HG03175 (cell line): ENCODE results near the gene DHX58.
A peak's percentile ranks its signal among the peaks of the same experiment; 100 is the strongest.

Experiments
- ATAC-seq: cut with Tn5 transposase; IDR thresholded peaks from one replicate; pipeline ENCODE4 v1.9.1; 2021; ENCODE audit warnings: mild to moderate bottlenecking, moderate library complexity; ENCODE audit not compliant: unreplicated experiment

The DHX58 gene

GRCh38 chr17:42130310-42130936 lies 17.9 kb upstream of the DHX58 start:
- no peak for ATAC-seq

DNA sequence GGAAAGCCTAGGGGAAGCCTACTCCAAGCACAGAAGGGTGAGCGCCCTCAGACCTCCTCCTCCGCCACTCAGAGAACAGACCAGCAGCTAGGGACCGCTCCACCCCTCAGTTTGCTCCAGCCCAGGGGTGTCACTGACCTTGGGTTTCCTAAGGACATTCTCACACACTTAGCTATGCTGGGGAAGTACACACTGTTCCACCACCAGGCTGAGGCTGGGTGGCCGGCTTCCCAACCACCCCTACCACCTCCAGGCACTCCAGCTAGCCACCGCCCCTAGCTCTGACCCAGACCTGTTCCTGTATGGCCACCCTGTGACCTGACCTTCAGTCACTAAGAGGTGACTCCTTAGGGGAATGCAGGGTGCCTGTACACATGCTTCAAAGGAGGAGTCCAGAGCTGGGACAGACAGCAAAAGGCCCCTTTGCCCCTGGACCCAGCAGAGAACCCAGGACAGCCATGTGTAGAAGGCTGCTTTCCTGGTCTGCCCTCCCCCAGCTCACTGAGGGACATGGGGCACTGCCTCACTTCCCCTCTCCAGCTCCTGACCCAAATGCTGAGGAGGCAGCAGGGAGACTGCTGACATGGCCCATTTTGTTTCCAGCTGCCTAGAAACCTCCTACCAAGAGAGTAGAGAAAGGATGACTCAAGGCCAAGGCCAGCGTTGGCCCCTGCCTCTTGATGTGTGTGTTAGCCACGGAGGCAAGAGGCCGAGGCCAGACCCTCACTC lies 16.8 kb upstream of the DHX58 start:
- ATAC-seq = no peak

DNA sequence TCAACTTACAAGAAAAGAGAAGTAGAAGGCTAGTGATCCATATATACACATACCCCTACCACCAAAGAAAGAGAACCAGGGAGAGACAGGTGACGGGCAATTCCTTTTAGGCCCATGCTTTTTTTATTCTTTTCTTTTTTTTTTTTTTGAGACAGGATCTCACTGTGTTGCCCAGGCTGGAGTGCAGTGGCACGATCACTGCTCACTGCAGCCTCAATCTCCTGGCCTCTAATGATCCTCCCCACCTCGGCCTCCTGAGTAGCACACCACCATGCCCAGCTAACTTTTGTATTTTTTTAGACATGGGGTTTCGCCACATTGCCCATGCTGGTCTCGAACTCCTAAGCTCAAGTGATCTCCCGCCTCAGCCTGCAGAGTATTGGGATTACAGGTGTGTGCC lies 14.9 kb upstream of the DHX58 start:
- ATAC-seq = no peak

DNA sequence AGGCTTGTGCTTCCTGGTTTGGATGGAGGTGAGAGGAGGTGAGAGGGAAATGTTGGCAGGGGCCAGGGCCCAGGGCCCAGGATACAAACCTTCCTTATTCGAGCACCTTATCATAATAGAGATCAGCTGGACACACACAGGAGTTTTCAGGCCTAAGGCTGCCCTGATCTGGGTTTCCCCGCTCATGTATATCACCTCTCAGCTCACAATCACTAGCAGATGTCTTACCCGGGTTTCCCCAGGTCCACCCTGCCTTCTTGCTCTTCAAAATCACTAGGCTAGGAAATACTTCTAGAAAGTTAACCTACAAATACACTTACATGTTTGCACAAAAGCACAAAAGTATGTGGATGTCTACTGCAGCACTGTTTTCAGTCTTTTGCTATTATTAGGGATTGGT lies 14.3 kb upstream of the DHX58 start:
- ATAC-seq = no peak

DNA sequence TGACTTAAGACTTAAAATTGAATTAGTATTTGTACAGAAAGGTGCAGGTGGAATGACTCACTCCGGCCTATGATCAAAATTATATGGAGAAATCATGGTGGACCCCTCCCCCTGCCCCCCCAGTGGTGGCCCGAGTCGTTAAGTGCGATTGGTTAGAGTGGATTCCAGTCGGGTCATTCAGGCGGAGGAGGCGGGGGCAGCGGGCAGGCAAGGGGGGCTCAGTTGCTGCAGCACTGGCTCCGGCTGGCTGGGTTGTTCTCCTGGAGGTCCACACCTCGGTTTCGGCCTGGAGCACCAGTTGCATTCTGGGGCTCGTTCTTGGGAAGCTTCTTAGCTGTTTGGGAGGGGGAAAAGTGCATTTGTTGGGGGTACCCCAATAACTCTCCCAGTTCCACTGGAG lies 13.1 kb upstream of the DHX58 start:
- ATAC-seq = no peak

GRCh38 chr17:42124256-42124655 lies 11.7 kb upstream of the DHX58 start:
- no peak for ATAC-seq

DNA sequence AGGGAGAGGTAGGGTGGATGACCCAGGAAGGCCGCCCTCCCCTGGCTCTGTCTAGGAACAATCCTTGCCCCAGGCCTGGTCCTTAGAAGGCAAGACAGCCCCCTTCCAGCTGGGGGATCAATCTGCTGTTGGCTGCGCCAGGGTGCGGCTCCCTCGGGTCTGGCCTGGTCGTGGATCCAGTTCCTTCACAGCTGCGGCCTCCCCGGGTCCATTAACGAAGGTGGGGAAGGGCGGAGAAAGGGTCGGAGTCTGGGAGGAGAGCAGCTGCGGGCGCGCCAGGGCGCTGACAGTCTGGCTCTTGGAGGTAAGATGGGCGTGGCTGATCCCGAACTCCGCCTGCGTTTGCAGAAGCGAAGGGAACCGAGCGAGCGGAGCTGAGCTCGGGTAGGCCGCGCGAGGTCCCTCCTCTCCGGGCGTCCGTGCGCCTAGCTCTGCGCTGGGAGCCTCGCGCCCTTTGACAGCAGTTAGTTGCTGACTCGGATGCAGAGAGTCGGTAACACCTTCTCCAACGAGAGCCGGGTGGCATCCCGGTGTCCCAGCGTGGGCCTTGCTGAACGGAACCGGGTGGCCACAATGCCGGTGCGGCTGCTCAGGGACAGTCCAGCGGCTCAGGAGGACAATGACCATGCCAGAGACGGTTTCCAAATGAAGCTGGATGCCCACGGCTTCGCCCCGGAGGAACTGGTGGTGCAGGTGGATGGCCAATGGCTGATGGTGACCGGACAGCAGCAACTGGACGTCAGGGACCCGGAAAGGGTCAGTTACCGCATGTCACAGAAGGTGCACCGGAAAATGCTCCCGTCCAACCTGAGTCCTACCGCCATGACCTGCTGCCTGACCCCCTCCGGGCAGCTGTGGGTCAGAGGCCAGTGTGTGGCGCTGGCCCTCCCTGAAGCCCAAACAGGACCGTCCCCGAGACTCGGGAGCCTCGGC lies 10.1 kb upstream of the DHX58 start, which contains the start of gene HSPB9:
HSPB9 (plus strand) TSS at position 434 of the 933 bp plus-strand sequence; CDS start at position 481, 47 bp downstream.
- no peak for ATAC-seq

DNA sequence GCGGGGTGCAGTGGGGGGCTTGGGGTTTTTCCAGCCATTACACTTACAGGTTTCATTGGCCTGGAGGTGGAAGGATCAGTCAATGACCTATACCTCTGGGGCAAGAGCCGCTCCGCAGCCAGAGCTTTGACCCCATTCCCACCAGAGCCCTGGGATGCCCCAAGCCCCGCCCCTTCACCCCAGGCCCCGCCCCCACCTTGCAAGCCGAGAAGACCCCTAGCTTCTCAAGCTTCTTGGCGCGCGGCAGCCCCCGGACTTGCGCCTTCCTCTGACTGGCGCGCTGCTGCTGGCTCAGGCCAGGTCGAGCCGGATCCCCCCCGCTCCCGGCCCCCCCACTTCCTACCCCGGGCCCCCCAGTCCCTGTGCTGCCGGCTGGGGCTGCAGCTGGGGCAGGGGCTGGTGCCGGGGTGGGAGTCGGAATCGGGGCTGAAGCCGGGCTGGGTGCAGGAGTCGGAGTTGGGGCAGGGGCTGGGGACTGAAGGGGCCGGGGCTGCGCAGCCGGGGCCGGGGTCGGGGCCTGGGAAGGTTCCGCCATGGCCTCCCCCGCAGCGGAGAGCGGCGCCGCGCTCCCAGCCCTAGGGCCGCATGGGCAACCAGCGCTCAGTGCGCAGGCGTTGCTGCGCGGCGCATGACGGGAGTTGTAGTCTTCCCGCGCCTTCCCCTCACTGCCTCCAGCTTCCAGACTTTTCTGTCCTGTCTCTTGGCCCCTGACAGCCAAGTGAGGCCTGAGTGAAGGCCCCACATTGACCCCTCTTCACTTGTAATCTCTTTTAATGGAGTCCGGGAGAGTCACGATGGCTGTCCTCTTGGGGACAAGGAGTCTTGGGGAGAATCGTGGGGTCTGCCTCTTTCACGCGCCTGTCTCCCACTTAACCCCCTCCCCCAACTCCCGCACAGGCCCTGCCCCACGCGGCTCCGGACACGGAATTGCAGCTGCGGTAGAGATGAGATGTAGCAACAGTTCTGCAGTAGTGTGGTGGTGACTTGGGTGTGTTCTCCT lies 8.6 kb upstream of the DHX58 start, which contains the start of gene KAT2A:
KAT2A (minus strand) TSS at position 598 of the 1,000 bp plus-strand sequence; CDS start at position 535, 63 bp downstream.
- peak; percentile 63 for ATAC-seq

- ATAC-seq = no peak
Observed at GRCh38 chr17:42120161-42120769, 7.8 kb upstream of the DHX58 start.

DNA sequence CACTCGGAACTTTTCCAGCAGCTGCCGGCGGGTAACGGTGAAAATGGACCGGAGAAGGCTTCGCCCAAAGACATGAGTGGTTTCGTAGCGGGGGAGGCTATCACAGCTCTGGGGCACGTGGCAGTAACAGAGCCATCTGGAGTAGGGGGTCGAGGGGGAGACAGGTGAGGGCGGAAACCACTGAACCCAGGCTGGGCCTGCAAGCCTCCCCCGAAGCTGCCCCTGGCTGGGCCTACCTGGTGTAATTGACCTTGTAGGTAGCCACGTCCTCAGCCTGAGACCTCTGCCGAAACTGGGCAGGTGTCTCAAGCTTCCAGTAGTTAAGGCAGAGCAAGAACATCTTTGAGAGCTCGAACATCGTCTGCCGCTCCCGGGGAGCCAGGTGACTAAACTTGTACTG lies 6.8 kb upstream of the DHX58 start:
- no peak for ATAC-seq

DNA sequence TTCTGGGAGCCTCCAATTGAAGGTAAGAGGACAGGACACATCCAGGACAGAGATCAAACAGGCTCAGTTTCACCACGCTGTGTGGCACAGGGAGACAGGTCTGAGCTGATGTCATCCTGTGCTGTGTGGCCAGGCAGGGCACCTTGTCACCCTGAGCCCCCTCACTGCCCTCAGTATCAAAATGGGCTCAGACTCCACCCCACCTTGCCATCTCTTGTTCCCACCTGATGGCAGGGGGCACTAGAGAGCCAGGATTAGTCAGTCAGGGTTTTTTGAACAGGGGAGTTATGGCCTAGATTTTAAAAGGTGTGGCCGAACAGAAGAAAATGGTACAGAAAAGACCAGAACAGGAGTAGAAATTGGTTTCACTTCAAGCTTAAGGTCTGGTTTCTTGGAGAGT lies 6.0 kb upstream of the DHX58 start:
- no peak for ATAC-seq

DNA sequence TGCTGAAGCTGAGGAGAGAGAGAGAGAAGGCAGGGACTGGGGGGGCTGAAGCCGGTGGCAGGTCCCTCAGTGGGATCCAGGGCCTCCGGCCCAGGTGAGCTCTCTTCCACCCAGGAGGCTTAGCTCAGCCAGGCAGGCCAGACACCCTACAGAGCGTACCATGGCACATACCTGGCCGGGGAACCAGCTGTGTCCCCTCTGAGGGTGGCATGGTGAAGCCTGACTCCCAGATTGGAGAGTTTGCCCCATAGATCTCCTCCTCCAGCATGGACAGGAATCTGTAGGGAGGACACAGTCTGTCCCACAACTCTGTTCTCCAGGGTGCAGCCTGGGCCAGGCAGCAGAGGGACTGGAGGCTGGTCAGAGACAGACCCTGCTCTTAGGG lies 5.6 kb upstream of the DHX58 start:
- no peak for ATAC-seq

- no peak for ATAC-seq
Observed at GRCh38 chr17:42117397-42118125, 5.0 kb upstream of the DHX58 start.

GRCh38 chr17:42116705-42117396 lies 4.3 kb upstream of the DHX58 start:
- peak; percentile 33 for ATAC-seq

GRCh38 chr17:42114118-42114517 lies 1.6 kb upstream of the DHX58 start:
- ATAC-seq = no peak

DNA sequence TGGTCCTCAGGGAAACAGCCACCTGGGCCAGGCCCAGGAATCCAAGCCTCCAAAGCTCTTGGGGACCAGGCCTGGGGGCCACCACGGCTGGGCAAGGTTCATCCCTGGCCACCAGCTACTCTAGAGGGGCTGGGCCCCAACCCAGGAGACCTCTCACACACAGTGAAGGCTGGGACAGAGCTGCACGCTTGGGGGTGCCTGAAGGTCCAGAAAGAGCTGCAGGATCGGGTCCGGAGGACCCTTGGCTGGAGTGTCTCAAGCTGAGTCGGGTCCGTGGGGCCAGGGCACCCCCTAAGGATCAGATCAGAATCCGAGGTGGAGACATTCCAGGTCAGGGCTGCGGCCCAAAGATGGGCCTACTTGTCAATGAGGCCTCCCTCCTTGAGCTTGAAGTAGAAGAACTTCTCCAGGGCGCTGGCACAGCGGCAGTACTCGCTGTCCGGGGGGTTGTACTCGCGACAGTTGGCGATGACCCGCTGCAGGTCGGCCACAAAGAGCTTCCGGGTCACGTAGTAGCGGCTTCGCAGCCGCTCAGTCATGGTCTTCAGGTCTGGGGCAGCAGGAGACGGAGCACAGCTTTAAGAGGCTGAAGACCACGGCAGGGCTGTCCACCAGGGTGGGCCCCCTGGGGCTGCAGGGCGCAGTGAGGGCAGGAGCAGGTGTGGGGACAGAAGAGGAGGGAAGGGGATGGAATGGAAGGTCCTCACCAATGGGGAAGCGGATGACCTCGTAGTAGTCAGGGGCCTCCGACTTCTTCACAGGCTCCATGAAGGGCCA lies 967 bp upstream of the DHX58 start:
- no peak for ATAC-seq

DNA sequence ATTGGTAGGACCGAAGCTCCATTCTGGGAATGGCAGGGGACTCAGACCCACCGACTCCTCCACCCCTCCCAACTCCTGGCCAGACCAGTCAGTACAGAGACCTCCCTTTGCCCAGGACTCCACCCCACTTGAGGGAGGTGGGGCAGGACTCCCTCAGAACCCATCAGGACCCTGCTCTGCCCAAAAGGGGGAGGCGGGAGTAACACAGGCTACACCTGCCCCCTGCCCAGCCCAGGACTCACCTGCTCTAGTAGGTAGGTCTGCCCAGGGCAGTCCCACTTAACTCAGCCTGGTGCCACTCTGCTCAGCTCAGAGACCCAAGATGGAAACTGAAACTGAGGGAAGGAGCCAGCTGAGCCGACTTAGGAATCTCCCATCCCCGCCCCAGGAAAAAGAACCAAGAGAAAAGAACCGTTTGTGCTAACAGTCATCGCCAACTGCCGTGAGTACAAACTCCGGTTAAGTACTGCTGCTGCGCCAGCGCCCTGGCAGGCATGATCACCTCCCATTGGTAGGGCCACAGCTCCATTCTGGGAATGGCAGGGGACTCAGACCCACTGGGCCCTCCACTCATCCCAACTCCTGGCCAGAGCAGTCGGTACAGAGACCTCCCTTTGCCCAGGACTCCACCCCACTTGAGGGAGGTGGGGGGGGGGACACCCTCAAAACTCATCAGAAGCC lies 503 bp downstream of the DHX58 start:
- no peak for ATAC-seq
